ENCODE measurements around the gene NUCKS1. TPM values are rescaled to one million over a fixed set of nuclear protein-coding genes. Genes with fewer than 3 reads are reported as not detected.

Gene NUCKS1
- total and polyA plus RNA-seq, 2 of the 4 experiments (the other 2 are of a cell fraction) = 37.9 to 103 TPM

GRCh38 chr1:205710201-205711062 lies 39.5 kb downstream of the NUCKS1 start (continued):
- no peak for TF ChIP-seq CTCF (conservative IDR thresholded peaks at IDR 0.05; ENCODE audit: low read depth, low read length)

- CTCF ChIA-PET = interaction anchor here (0.6 to 7.0 kb wide), 6 partner anchors 12 to 121 kb away, joined by 3 to 53 read pairs (median 4); no protein-coding TSS in a partner anchor
- Histone ChIP-seq H3K23ac (ENCODE audit: low read depth, low read length) (no peak overlapping the region), H3K4ac (ENCODE audit: low read depth, low read length) (no peak overlapping the region), H4K8ac (ENCODE audit: low read depth in 2 of 2, low read length in 2 of 2) (no peak overlapping the region), H4K20me1 (ENCODE audit: insufficient read depth, low read length) (peaks cover 4% of the 10 kb centered on the region; the same call in 1 of the 2 replicates), H4K91ac (ENCODE audit: insufficient read depth, low read depth, low read length) (no peak overlapping the region), H3K4me2 (ENCODE audit: low read depth, low read length) (no peak overlapping the region), H3K9me3 (ENCODE audit: control insufficient read depth, insufficient read depth, low read length) (no peaks in the 10 kb centered on the region), H3K27me3 (ENCODE audit: control insufficient read depth, insufficient read depth, low read length) (no peaks in the 10 kb centered on the region), H2AFZ (replicated peaks; ENCODE audit: low read length, poor library complexity) (no peak overlapping the region), H3K36me3 (ENCODE audit: control insufficient read depth, insufficient read depth, low read length) (peaks cover under 1% of the 10 kb centered on the region), H3K4me3 (ENCODE audit: insufficient read depth, low read depth, low read length) (no peak overlapping the region), H2BK20ac (ENCODE audit: low read depth, low read length) (no peak overlapping the region), H4K5ac (ENCODE audit: low read depth, low read length) (no peak overlapping the region), H3K14ac (replicated peaks; ENCODE audit: low read depth, low read length) (no peak overlapping the region), H3K18ac (ENCODE audit: low read depth, low read length) (no peak overlapping the region), H2AK9ac (replicated peaks; ENCODE audit: low read depth, low read length, poor library complexity) (no peak overlapping the region), H2BK15ac (ENCODE audit: low read depth, low read length) (no peak overlapping the region), H3K9me1 (ENCODE audit: insufficient read depth, low read length) (peaks cover 10% of the 10 kb centered on the region; the same call in 1 of the 2 replicates), H3K56ac (ENCODE audit: extremely low read depth, insufficient read depth, low read length) (no peak overlapping the region), H3K27ac (ENCODE audit: insufficient read depth, low read length) (no peak overlapping the region), H3K4me1 (ENCODE audit: control insufficient read depth, insufficient read depth, low read length) (peaks cover 8% of the 10 kb centered on the region), H3K9ac (ENCODE audit: low read depth, low read length) (no peak overlapping the region), H2BK5ac (ENCODE audit: low read depth, low read length, poor library complexity, severe bottlenecking) (no peak overlapping the region), H2BK120ac (ENCODE audit: low read depth, low read length) (no peak overlapping the region), H2AK5ac (ENCODE audit: low read depth, low read length) (no peak overlapping the region), H3K79me1 (ENCODE audit: low read depth in 1 of 2, low read length in 2 of 2) (peaks cover 8 to 19% of the 10 kb centered on the region in 2 experiments; a peak in 3 of 4 replicates)
- POLR2A ChIA-PET (ENCODE audit: unreplicated experiment) = no interaction called here
- intact Hi-C loops (cut with micrococcal nuclease) = loop anchor here (2.0 kb wide), 2 partner anchors 121 to 181 kb away; no protein-coding TSS in a partner anchor
- TF ChIP-seq, protein P1, sequence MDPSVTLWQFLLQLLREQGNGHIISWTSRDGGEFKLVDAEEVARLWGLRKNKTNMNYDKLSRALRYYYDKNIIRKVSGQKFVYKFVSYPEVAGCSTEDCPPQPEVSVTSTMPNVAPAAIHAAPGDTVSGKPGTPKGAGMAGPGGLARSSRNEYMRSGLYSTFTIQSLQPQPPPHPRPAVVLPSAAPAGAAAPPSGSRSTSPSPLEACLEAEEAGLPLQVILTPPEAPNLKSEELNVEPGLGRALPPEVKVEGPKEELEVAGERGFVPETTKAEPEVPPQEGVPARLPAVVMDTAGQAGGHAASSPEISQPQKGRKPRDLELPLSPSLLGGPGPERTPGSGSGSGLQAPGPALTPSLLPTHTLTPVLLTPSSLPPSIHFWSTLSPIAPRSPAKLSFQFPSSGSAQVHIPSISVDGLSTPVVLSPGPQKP (IDR thresholded peaks at IDR 0.05; ENCODE audit: borderline replicate concordance, low read depth, low read length) = no peak
- TF ChIP-seq POLR2A (IDR thresholded peaks at IDR 0.05; ENCODE audit: low read depth, low read length) = no peak
- TF ChIP-seq MXI1 (IDR thresholded peaks at IDR 0.05; ENCODE audit: borderline replicate concordance, low read depth, low read length) = no peak
- WGBS, 2 experiments (ENCODE audit: extremely low coverage in 2 of 2, insufficient read length in 1 of 2) = no CpG with 5 or more reads among the region's 2 CpGs
- BruUV-seq (replicated peaks) = no TSS peak
- ATAC-seq (ENCODE audit: low read depth) = no peak
- dilution Hi-C loops (cut with HindIII; ENCODE audit: low sequenced_read_pairs, unreplicated experiment) = no loop called here
- DNase-seq = no peak
- in situ Hi-C loops (cut with MboI; ENCODE audit: low sequenced_read_pairs) = loop anchor here (5.0 kb wide), 2 partner anchors 42 to 117 kb away; no protein-coding TSS in a partner anchor
Observed at GRCh38 chr1:205709640-205710039, 40.3 kb downstream of the NUCKS1 start.

Data from IMR-90 (cell line).